HCT116 (cell line): ENCODE measurements around the gene AMHR2.

Source experiments
- CTCF ChIP-seq, 3 experiments: fragments of 200-600 bp in 1 of 3; sonication (generic) in 1 of 3; IDR thresholded peaks in 2 of 3; conservative IDR thresholded peaks in 1 of 3; 2 replicates each; pipeline ENCODE4 v1.5.1; 2012 to 2017; ENCODE audit warnings: low read depth in 2 of 3, low read length in 2 of 3, antibody characterized with exemption in 1 of 3, borderline replicate concordance in 1 of 3, control low read depth in 1 of 3, mild to moderate bottlenecking in 1 of 3, mixed read lengths in 1 of 3, mixed run types in 1 of 3, moderate library complexity in 1 of 3; ENCODE audit not compliant: insufficient read depth in 1 of 3
- EGR1 ChIP-seq: IDR thresholded peaks from 2 replicates; pipeline ENCODE4 v1.6.1; 2012; ENCODE audit warnings: low read depth
- ELF1 ChIP-seq: IDR thresholded peaks from 2 replicates; pipeline ENCODE4 v1.6.1; 2012; ENCODE audit warnings: low read depth, borderline replicate concordance
- EZH2 ChIP-seq: fragments of 200-600 bp; sonication (generic); IDR thresholded peaks from 2 replicates; pipeline ENCODE4 v1.6.1; 2017; ENCODE audit warnings: antibody characterized with exemption, mixed run types
- POLR2A ChIP-seq: IDR thresholded peaks from 2 replicates; pipeline ENCODE4 v1.7.0; 2011; ENCODE audit warnings: borderline replicate concordance; ENCODE audit not compliant: insufficient read depth, insufficient read length; ENCODE audit errors: extremely low read depth
- POLR2AphosphoS5 ChIP-seq: IDR thresholded peaks from 2 replicates; pipeline ENCODE4 v1.6.1; 2011; ENCODE audit warnings: mild to moderate bottlenecking, low read depth, low read length, moderate library complexity
- RAD21 ChIP-seq: IDR thresholded peaks from 2 replicates; pipeline ENCODE4 v1.6.1; 2012; ENCODE audit warnings: low read depth, mild to moderate bottlenecking
- TCF7L2 ChIP-seq: IDR thresholded peaks from 2 replicates; pipeline ENCODE4 v1.7.0; 2011; ENCODE audit warnings: borderline replicate concordance, inconsistent platforms; ENCODE audit not compliant: insufficient read depth, insufficient read length; ENCODE audit errors: extremely low read depth
- YY1 ChIP-seq: IDR thresholded peaks from 2 replicates; pipeline ENCODE4 v1.6.1; 2011; ENCODE audit warnings: low read length, low read depth, moderate library complexity, mild to moderate bottlenecking; ENCODE audit not compliant: insufficient replicate concordance; ENCODE audit errors: extremely low read depth
- TF ChIP-seq, protein P1 (sequence below): IDR thresholded peaks from 2 replicates; pipeline ENCODE4 v1.6.1; 2012

- no peak for TF ChIP-seq RAD21
- no peak for TF ChIP-seq EZH2
- no peak for TF ChIP-seq ELF1
- TF ChIP-seq TCF7L2: no peak
- no peak for TF ChIP-seq CTCF (IDR thresholded peaks at IDR 0.05 in 2 of 3, conservative IDR thresholded peaks at IDR 0.05 in 1 of 3; ENCODE audit: borderline replicate concordance in 1 of 3, insufficient read depth in 1 of 3, low read depth in 2 of 3, low read length in 2 of 3)
- TF ChIP-seq EGR1: no peak
- no peak for TF ChIP-seq POLR2A
- TF ChIP-seq, protein P1, sequence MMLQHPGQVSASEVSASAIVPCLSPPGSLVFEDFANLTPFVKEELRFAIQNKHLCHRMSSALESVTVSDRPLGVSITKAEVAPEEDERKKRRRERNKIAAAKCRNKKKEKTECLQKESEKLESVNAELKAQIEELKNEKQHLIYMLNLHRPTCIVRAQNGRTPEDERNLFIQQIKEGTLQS: no peak
- no peak for TF ChIP-seq POLR2AphosphoS5
- TF ChIP-seq YY1: no peak
These were observed 55.7 kb downstream of the AMHR2 start for GRCh38 chr12:53479331-53479730.
